HepG2 (cell line): ENCODE results near the gene CRISPLD2. TPM values are rescaled to one million over a fixed set of nuclear protein-coding genes. Genes with fewer than 3 reads are reported as not detected.

Experiments
- CHD4 ChIP-seq: fragments of 200-600 bp; sonication (generic); IDR thresholded peaks from 2 replicates; pipeline ENCODE4 v1.7.0; 2017; ENCODE audit warnings: mild to moderate bottlenecking, low read length, borderline replicate concordance
- HHEX ChIP-seq: IDR thresholded peaks from 2 replicates; pipeline ENCODE4 v1.6.1; 2016; ENCODE audit warnings: control low read depth
- KDM3A ChIP-seq: IDR thresholded peaks from 2 replicates; pipeline ENCODE4 v1.6.1; 2018; ENCODE audit warnings: low read depth, missing compliant biosample characterization
- MAFK ChIP-seq, 2 experiments: IDR thresholded peaks in 1 of 2; conservative IDR thresholded peaks in 1 of 2; 2 replicates each; pipeline ENCODE4 v1.6.1; 2011; ENCODE audit warnings: improper control_type of control experiment in 2 of 2, low read length in 2 of 2
- MTERF4 ChIP-seq: sonication (generic); formaldehyde crosslinking; IDR thresholded peaks from 2 replicates; pipeline ENCODE4 v1.8.0; 2023; ENCODE audit warnings: mild to moderate bottlenecking, missing genetic modification reagents
- NCOA5 ChIP-seq: sonication (generic); formaldehyde crosslinking; IDR thresholded peaks from 2 replicates; pipeline ENCODE4 v1.4.0; 2020; ENCODE audit warnings: missing genetic modification reagents
- ZBTB4 ChIP-seq: sonication (generic); formaldehyde crosslinking; IDR thresholded peaks from 2 replicates; pipeline ENCODE4 v1.4.0; 2020; ENCODE audit warnings: missing genetic modification reagents, mild to moderate bottlenecking, borderline replicate concordance
- ZNF205 ChIP-seq: IDR thresholded peaks from 2 replicates; pipeline ENCODE4 v1.6.1; 2018; ENCODE audit warnings: missing biosample characterization, missing genetic modification reagents
- ZNF547 ChIP-seq: sonication (generic); formaldehyde crosslinking; IDR thresholded peaks from 2 replicates; pipeline ENCODE4 v1.5.1; 2020; ENCODE audit warnings: mild to moderate bottlenecking, missing genetic modification reagents
- ZNF724P ChIP-seq: sonication (generic); formaldehyde crosslinking; IDR thresholded peaks from 2 replicates; pipeline ENCODE4 v1.8.0; 2022; ENCODE audit warnings: missing genetic modification reagents, borderline replicate concordance
- ZSCAN12 ChIP-seq: sonication (generic); formaldehyde crosslinking; IDR thresholded peaks from 2 replicates; pipeline ENCODE4 v1.9.0; 2021; ENCODE audit warnings: mild to moderate bottlenecking, missing genetic modification reagents
- polyA plus RNA-seq, 8 experiments: library from polyadenylated mRNA; depleted of rRNA in 3 of 8; stranded (reverse) in 7 of 8; unstranded in 1 of 8; fragments of >200 nt; fragmentation: Illumina TruSeq in 4 of 8; extraction: Trizol in 4 of 8; gene quantifications; 2 replicates each; pipeline versions ENCODE4 v1.2.1 to v1.2.3, GENCODE V29; 2011 to 2016; ENCODE audit warnings: low read depth in 4 of 8, missing spikeins in 1 of 8, mixed read lengths in 1 of 8; ENCODE audit not compliant: insufficient read depth in 1 of 8
- total RNA-seq, 5 experiments: library from RNA; depleted of rRNA; stranded (reverse); fragments of >200 nt; fragmentation: Illumina TruSeq; extraction: Trizol; gene quantifications; 2 replicates each; pipeline ENCODE4 v1.2.3, GENCODE V29; 2016; ENCODE audit warnings: low read depth in 1 of 5
- TF ChIP-seq, protein P1 (sequence below): sonication (generic); formaldehyde crosslinking; IDR thresholded peaks from one replicate; pipeline ENCODE4 v1.5.1; 2020; ENCODE audit warnings: mild to moderate bottlenecking, missing genetic modification reagents; ENCODE audit errors: not compliant biosample characterization
- TF ChIP-seq, protein P2 (sequence below): sonication (generic); formaldehyde crosslinking; IDR thresholded peaks from 2 replicates; pipeline ENCODE4 v1.4.0; 2020; ENCODE audit warnings: missing genetic modification reagents, mild to moderate bottlenecking, borderline replicate concordance
- TF ChIP-seq, protein P3 (sequence below): sonication (generic); formaldehyde crosslinking; IDR thresholded peaks from 2 replicates; pipeline ENCODE4 v1.5.0; 2020; ENCODE audit warnings: missing genetic modification reagents

The CRISPLD2 gene
- total and polyA plus RNA-seq, 2 of the 13 experiments (the other 11 are each of a cell fraction or from before 2014, with no cell fraction given), result 0.04 to 0.31 TPM

DNA sequence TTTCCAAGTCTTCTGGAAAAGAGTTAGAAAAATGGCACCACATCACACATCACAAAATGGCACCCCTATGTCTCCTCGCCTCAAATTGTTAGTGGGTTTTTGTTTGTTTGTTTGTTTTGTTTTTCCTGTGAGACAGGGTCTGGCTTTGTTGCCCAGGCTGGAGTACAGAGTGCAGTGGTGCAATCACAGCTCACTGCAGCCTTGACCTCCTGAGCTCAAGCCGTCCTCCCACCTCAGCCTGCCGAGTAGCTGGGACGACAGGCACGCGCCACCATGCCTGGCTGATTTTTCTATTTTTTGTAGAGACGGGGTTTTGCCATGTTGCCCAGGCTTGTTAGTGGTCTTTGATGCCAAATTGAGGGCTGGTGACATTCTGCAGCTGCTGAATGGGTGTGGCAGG, 3.8 kb upstream of the CRISPLD2 start (continued):
- TF ChIP-seq, protein P1, sequence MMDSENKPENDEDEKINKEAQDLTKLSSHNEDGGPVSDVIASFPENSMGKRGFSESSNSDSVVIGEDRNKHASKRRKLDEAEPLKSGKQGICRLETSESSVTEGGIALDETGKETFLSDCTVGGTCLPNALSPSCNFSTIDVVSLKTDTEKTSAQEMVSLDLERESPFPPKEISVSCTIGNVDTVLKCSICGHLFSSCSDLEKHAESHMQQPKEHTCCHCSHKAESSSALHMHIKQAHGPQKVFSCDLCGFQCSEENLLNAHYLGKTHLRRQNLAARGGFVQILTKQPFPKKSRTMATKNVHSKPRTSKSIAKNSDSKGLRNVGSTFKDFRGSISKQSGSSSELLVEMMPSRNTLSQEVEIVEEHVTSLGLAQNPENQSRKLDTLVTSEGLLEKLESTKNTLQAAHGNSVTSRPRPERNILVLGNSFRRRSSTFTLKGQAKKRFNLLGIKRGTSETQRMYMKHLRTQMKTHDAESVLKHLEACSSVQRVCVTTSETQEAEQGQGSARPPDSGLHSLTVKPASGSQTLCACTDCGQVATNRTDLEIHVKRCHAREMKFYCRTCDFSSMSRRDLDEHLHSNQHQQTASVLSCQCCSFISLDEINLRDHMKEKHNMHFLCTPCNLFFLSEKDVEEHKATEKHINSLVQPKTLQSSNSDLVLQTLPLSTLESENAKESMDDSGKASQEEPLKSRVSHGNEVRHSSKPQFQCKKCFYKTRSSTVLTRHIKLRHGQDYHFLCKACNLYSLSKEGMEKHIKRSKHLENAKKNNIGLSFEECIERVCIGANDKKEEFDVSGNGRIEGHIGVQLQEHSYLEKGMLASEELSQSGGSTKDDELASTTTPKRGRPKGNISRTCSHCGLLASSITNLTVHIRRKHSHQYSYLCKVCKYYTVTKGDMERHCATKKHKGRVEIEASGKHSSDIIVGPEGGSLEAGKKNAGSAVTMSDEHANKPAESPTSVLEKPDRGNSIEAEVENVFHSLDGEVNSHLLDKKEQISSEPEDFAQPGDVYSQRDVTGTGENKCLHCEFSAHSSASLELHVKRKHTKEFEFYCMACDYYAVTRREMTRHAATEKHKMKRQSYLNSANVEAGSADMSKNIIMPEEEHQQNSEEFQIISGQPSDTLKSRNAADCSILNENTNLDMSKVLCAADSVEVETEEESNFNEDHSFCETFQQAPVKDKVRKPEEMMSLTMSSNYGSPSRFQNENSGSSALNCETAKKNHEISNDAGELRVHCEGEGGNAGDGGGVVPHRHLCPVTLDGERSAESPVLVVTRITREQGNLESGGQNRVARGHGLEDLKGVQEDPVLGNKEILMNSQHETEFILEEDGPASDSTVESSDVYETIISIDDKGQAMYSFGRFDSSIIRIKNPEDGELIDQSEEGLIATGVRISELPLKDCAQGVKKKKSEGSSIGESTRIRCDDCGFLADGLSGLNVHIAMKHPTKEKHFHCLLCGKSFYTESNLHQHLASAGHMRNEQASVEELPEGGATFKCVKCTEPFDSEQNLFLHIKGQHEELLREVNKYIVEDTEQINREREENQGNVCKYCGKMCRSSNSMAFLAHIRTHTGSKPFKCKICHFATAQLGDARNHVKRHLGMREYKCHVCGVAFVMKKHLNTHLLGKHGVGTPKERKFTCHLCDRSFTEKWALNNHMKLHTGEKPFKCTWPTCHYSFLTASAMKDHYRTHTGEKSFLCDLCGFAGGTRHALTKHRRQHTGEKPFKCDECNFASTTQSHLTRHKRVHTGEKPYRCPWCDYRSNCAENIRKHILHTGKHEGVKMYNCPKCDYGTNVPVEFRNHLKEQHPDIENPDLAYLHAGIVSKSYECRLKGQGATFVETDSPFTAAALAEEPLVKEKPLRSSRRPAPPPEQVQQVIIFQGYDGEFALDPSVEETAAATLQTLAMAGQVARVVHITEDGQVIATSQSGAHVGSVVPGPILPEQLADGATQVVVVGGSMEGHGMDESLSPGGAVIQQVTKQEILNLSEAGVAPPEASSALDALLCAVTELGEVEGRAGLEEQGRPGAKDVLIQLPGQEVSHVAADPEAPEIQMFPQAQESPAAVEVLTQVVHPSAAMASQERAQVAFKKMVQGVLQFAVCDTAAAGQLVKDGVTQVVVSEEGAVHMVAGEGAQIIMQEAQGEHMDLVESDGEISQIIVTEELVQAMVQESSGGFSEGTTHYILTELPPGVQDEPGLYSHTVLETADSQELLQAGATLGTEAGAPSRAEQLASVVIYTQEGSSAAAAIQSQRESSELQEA (CRISPR knock-in tag), result no peak
- TF ChIP-seq, protein P2, sequence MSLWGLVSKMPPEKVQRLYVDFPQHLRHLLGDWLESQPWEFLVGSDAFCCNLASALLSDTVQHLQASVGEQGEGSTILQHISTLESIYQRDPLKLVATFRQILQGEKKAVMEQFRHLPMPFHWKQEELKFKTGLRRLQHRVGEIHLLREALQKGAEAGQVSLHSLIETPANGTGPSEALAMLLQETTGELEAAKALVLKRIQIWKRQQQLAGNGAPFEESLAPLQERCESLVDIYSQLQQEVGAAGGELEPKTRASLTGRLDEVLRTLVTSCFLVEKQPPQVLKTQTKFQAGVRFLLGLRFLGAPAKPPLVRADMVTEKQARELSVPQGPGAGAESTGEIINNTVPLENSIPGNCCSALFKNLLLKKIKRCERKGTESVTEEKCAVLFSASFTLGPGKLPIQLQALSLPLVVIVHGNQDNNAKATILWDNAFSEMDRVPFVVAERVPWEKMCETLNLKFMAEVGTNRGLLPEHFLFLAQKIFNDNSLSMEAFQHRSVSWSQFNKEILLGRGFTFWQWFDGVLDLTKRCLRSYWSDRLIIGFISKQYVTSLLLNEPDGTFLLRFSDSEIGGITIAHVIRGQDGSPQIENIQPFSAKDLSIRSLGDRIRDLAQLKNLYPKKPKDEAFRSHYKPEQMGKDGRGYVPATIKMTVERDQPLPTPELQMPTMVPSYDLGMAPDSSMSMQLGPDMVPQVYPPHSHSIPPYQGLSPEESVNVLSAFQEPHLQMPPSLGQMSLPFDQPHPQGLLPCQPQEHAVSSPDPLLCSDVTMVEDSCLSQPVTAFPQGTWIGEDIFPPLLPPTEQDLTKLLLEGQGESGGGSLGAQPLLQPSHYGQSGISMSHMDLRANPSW, result no peak
- TF ChIP-seq ZSCAN12 (no peak), ZNF205 (CRISPR knock-in tag) (no peak), ZBTB4 (CRISPR knock-in tag) (no peak), NCOA5 (CRISPR knock-in tag) (no peak), ZNF724P (CRISPR knock-in tag) (no peak), MAFK (conservative IDR thresholded peaks at IDR 0.05 in 1 of 2, IDR thresholded peaks at IDR 0.05 in 1 of 2; ENCODE audit: low read length in 2 of 2) (no peak), ZNF547 (CRISPR knock-in tag) (no peak), HHEX (CRISPR knock-in tag) (no peak), KDM3A (no peak), MTERF4 (CRISPR knock-in tag) (no peak), CHD4 (no peak)
- TF ChIP-seq, protein P3, sequence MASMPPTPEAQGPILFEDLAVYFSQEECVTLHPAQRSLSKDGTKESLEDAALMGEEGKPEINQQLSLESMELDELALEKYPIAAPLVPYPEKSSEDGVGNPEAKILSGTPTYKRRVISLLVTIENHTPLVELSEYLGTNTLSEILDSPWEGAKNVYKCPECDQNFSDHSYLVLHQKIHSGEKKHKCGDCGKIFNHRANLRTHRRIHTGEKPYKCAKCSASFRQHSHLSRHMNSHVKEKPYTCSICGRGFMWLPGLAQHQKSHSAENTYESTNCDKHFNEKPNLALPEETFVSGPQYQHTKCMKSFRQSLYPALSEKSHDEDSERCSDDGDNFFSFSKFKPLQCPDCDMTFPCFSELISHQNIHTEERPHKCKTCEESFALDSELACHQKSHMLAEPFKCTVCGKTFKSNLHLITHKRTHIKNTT, result no peak
